Heart left ventricle (tissue), 16 donors: ENCODE data around the gene RBPMS2. TPM values are rescaled to one million over a fixed set of nuclear protein-coding genes. Genes with fewer than 3 reads are reported as not detected.

Experiments used
- ATAC-seq, 4 donors: fragments of 200-7000 bp; cut with Tn5 transposase; one replicate each; pipeline ENCODE4 v1.9.1; 2020 to 2022; ENCODE audit warnings: moderate library complexity in 4 of 4, mild to moderate bottlenecking in 3 of 4, moderate number of reproducible peaks in 1 of 4
- DNase-seq, 5 donors: peaks; one replicate each; pipeline ENCODE4 v3.0.0-alpha.2; 2020
- H3K27ac ChIP-seq, 12 donors: fragments of 200-600 bp; sonication (generic) in 4 of 12; one replicate each; pipeline versions ENCODE4 v1.5.0 to v1.8.0; 2016 to 2022; ENCODE audit warnings: mild to moderate bottlenecking in 2 of 12
- H3K27me3 ChIP-seq, 9 donors: fragments of 200-600 bp; sonication (generic) in 2 of 9; one replicate each; pipeline versions ENCODE4 v1.5.1 to v1.8.0; 2016 to 2022; ENCODE audit warnings: mild to moderate bottlenecking in 3 of 9
- H3K36me3 ChIP-seq, 9 donors: fragments of 200-600 bp; sonication (generic) in 2 of 9; one replicate each; pipeline versions ENCODE4 v1.5.0 to v1.8.0; 2018 to 2022; ENCODE audit warnings: mild to moderate bottlenecking in 2 of 9
- H3K4me1 ChIP-seq, 12 donors: fragments of 200-600 bp; sonication (generic) in 4 of 12; one replicate each; pipeline versions ENCODE4 v1.5.0 to v1.8.0; 2016 to 2022; ENCODE audit warnings: mild to moderate bottlenecking in 3 of 12
- H3K4me3 ChIP-seq, 12 donors: fragments of 200-600 bp; sonication (generic) in 4 of 12; one replicate each; pipeline versions ENCODE4 v1.5.0 to v1.8.0; 2017 to 2022; ENCODE audit warnings: mild to moderate bottlenecking in 9 of 12, moderate library complexity in 4 of 12
- H3K9me3 ChIP-seq, 12 donors: fragments of 200-600 bp; sonication (generic) in 4 of 12; one replicate each; pipeline versions ENCODE4 v1.5.0 to v1.8.0; 2016 to 2022; ENCODE audit warnings: mild to moderate bottlenecking in 1 of 12
- CTCF ChIP-seq, 12 donors: fragments of 200-600 bp; sonication (generic) in 4 of 12; IDR thresholded peaks; one replicate each; pipeline versions ENCODE4 v1.5.0 to v1.8.0; 2018 to 2022; ENCODE audit warnings: antibody characterized with exemption in 12 of 12, mild to moderate bottlenecking in 5 of 12
- POLR2A ChIP-seq, 2 donors: fragments of 450-650 bp; IDR thresholded peaks; one replicate each; pipeline ENCODE4 v1.6.1; 2017; ENCODE audit warnings: antibody characterized with exemption in 2 of 2, mild to moderate bottlenecking in 2 of 2, moderate library complexity in 2 of 2
- WGBS, 4 donors: extraction: QIAGEN DNeasy Blood & Tissue Kit in 2 of 4; methylation state at CpG; one replicate each; pipeline versions ENCODE4 v1.1.5 to v1.1.7; 2013 to 2018; 5-methylcytosine and 5-hydroxymethylcytosine counted together
- intact Hi-C, 10 donors: fragments of 100-400 bp; cut with DNase I; formaldehyde crosslinking; loops; one replicate each; pipeline versions ENCODE4 v1.11.1 to v1.14.2; 2022
- microRNA counts, 2 donors: library from miRNA; unstranded; fragments of <30 nt; microRNA quantifications; one replicate each; lab custom pipeline; 2016
- microRNA-seq, 4 donors: library from miRNA; unstranded; fragments of <30 nt; microRNA quantifications; one replicate each; pipeline versions ENCODE4 to v1.2.0, GENCODE V29; 2017 to 2020
- polyA plus RNA-seq, 2 donors: library from polyadenylated mRNA; stranded (reverse); fragments of 200-250 nt; gene quantifications; one replicate each; pipeline ENCODE4 v1.2.3, GENCODE V29; 2013
- total RNA-seq, 9 donors: library from RNA; depleted of rRNA in 2 of 9; stranded (reverse); fragments of >200 nt in 2 of 9; fragmentation: NEBNext Ultra II Directional in 3 of 9; extraction: Animal tissue kit (Norgen Biotek cat#: 25700) in 3 of 9; gene quantifications; one replicate each; pipeline versions ENCODE4 v1.1.0 to v1.2.4, GENCODE V29; 2016 to 2023
- donor health status: ischemic (EF 13 %, LVEDD 7.1; RV severe dilation, severe dysfunction).
- donor health status: healthy with polysubstance abuse.
- donor health status: DM: no; HTN: yes; CAD: no.
- donor health status: DM: no; HTN: no; CAD: no.
- donor health status: ischemic (EF 25% LVEDD 6.9; RV normal size, moderate dysfunction).
- donor health status: ischemic (EF 25% LVEDD 5.7; RV mildly dilated, moderate dysfunction).
- donor health status: healthy.
- donor health status: DM: yes; HTN: yes; CAD: no.
- donor health status: ischemic (EF 35%, LVEDD 5.7; RV mildly dilated, moderate dysfunction).
- donor health status: nonischemic (EF 11% LVEDD 7.7; RV severe dilation, severe dysfunction).
- donor health status: DM: yes; HTN: yes; CAD: no.
- donor health status: PGD.
- donor health status: ischemic (EF 29% LVEDD 5.4; RV normal size, mild dysfunction).
- donor health status: nonischemic (EF 23%, LVEDD 6.1; RV moderate dilation, normal function).

Gene RBPMS2
- total and polyA plus RNA-seq, 11 donors = 49.8 to 530 (median 202) TPM

DNA sequence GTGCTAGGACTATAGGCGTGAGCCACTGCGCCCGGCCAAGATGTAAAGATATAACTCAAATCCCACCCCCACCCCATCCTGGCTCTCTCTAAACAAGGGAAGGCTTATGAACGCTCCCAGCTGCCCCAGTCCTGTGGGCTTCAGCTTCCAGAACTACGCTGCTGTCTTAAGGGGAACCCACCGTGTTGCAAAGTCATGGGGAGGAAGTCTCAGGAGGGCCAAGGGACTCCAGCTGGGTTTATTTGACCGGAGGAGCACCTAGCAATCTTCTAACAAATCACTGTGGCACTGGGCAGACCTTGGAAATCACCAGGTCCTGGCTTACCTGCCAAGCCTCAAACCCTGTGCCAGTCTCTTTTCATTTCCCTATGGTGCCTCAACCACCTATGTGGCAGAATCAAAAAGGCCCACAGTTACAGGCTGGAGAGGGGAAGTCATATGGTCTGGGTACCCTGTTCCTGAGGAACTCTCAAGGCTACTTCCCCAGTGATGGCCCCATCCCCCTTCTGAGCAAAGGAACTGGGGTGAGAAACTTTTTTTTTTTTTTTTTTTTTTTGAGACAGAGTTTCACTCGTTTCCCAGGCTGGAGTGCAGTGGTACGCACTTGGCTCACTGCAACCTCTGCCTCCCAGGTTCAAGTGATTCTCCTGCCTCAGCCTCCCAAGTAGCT, 83.4 kb downstream of the RBPMS2 start:
- H3K36me3 ChIP-seq = peaks cover 3 to 80% (median 66%) of the 10 kb centered on the region in 9 donors
- intact Hi-C loops = no loop called here
- ATAC-seq = peak in 3 of 4 donors; percentile 20 to 56 (median 49)

DNA sequence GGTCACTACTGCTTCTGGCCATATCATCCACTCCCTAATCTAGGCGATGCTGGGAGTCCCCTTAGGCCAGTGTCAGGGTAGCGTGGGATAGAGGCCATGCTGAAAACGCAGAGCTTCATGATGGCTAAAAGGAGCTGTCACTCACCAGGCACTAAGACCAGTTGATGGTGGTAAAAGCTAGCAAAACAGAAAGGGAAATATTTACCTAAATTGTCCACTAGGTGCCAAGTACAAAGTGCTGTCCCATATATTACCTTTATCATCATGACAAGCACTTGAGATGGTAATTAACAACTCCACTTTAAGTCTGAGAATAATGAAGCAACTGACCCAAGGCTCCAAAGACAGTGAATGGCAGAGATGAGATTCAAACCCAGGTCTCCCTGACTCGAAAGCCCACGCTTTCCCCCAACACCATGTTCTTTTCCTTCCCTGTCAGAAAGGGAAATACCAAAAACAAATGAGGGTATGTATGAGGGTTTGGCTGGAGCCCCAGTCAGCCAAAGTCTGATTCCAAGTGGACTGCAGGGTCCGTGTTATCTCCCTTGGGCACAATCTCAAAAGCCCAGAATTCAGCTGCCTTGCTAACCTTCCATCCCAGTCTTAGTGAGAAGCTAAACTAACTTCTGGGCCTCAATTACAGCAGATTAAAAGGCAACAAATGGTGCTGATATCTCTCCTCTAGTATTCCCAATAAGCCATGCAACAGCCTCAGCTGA, 84.7 kb downstream of the RBPMS2 start:
- H3K27ac ChIP-seq = peak overlapping the region; percentile 31 to 94 (median 68)
- TF ChIP-seq POLR2A (IDR thresholded peaks at IDR 0.05) (no peak), CTCF (IDR thresholded peaks at IDR 0.05) (peak in 3 of 12 donors; percentile 17 to 27 (median 27))
- no peak for DNase-seq
- H3K36me3 ChIP-seq = peaks cover 3 to 86% (median 77%) of the 10 kb centered on the region in 9 donors
- WGBS, 4 donors = 51 to 54% (median 53%) methylated on average over 6 of the region's 6 CpGs
- no peaks in the 10 kb centered on the region for H3K27me3 ChIP-seq
- no peaks in the 10 kb centered on the region for H3K9me3 ChIP-seq
- peak; percentile 2 to 22 (median 13) for ATAC-seq
- intact Hi-C loops = no loop called here
- no peak overlapping the region for H3K4me3 ChIP-seq
- H3K4me1 ChIP-seq = peaks cover 6 to 87% (median 71%) of the 10 kb centered on the region in 12 donors

More for the DNA sequence above, 83.4 kb downstream of the RBPMS2 start:
- H3K4me1 ChIP-seq = peaks cover 6 to 95% (median 83%) of the 10 kb centered on the region in 12 donors
- H3K4me3 ChIP-seq = no peak overlapping the region
- whole genome bisulfite sequencing, 4 donors = 76 to 80% (median 78%) methylated on average over 9 of the region's 9 CpGs
- TF ChIP-seq POLR2A (IDR thresholded peaks at IDR 0.05) (no peak), CTCF (IDR thresholded peaks at IDR 0.05) (no peak)
- H3K27me3 ChIP-seq = no peaks in the 10 kb centered on the region
- no peaks in the 10 kb centered on the region for H3K9me3 ChIP-seq
- peak in 2 of 5 donors; percentile 43 to 50 for DNase-seq
- peak overlapping the region in 11 of 12 donors; percentile 45 to 94 (median 68) for H3K27ac ChIP-seq

- intact Hi-C loops = no loop called here
- H3K9me3 ChIP-seq = no peaks in the 10 kb centered on the region
- H3K27ac ChIP-seq = peak overlapping the region; percentile 31 to 94 (median 68)
- DNase-seq = no peak
- no peak overlapping the region for H3K4me3 ChIP-seq
- WGBS, 4 donors = 34 to 49% (median 37%) methylated on average over 3 of the region's 3 CpGs
- TF ChIP-seq CTCF (IDR thresholded peaks at IDR 0.05) (no peak), POLR2A (IDR thresholded peaks at IDR 0.05) (no peak)
- H3K36me3 ChIP-seq = peaks cover 3 to 92% (median 79%) of the 10 kb centered on the region in 9 donors
- H3K27me3 ChIP-seq = no peaks in the 10 kb centered on the region
- ATAC-seq = no peak
- peaks cover 6 to 80% (median 63%) of the 10 kb centered on the region in 12 donors for H3K4me1 ChIP-seq
Measured at GRCh38 chr15:64690008-64690407, 85.4 kb downstream of the RBPMS2 start.

MicroRNAs encoded within 50 kb of the gene (microRNA counts, 767-probe panel; counts per million panel counts)
- microRNA hsa-miR-1272 (lab: Ali Mortazavi, UCI) = 1,458 to 1,569 counts per million in 2 donors

Small RNAs within 50 kb of the gene (microRNA-seq; reads per million reads assigned to microRNA genes)
- gene MIR1272 = 0 reads per million in 4 donors

Other genes with a start within 250 kb of the RBPMS2 start
- gene PIF1, start 50.1 kb upstream of the RBPMS2 start, total RNA-seq = 1 to 10 TPM in 2 of 9 donors, under 1 TPM in 5, not detected in 2; 0.23 to 4.6 (median 0.52) TPM
- under 1 TPM; 0.40 to 0.88 TPM for gene PIF1, start 50.1 kb upstream of the RBPMS2 start, polyA plus RNA-seq
- gene PLEKHO2, start 66.3 kb upstream of the RBPMS2 start, total RNA-seq = 10 to 100 TPM in 3 of 9 donors, 1 to 10 TPM in 6; 7.0 to 50.8 (median 9.2) TPM
- 10 to 100 TPM in 1 of 2 donors, 1 to 10 TPM in 1; 5.3 to 13.4 TPM for gene PLEKHO2, start 66.3 kb upstream of the RBPMS2 start, polyA plus RNA-seq
- 1 to 10 TPM in 5 of 9 donors, under 1 TPM in 4; 0.42 to 3.4 (median 1.1) TPM for gene ANKDD1A, start 136.3 kb upstream of the RBPMS2 start, total RNA-seq
- gene ANKDD1A, start 136.3 kb upstream of the RBPMS2 start, polyA plus RNA-seq = 1 to 10 TPM in 1 of 2 donors, under 1 TPM in 1; 0.88 to 1.2 TPM
- gene SPG21, start 214.3 kb upstream of the RBPMS2 start, total RNA-seq = 10 to 100 TPM; 38.2 to 63.6 (median 48.7) TPM
- 10 to 100 TPM; 34.9 to 70.3 TPM for gene SPG21, start 214.3 kb upstream of the RBPMS2 start, polyA plus RNA-seq